CD4-positive, alpha-beta T cell (primary cell): ENCODE results near the gene USF2. TPM values are rescaled to one million over a fixed set of nuclear protein-coding genes. Genes with fewer than 3 reads are reported as not detected.
A peak's percentile ranks its signal among the peaks of the same experiment; 100 is the strongest.

Experiments used
- ATAC-seq: fragments of 200-7000 bp; cut with Tn5 transposase; one replicate; pipeline ENCODE4 v1.10.0; 2022; ENCODE audit warnings: mild to moderate bottlenecking; ENCODE audit not compliant: poor library complexity
- CTCF ChIA-PET: fragments of 350-600 bp; sonication (Branson Sonifier 250); formaldehyde crosslinking; loops from one replicate; lab custom pipeline; 2021; ENCODE audit warnings: antibody characterized with exemption, inconsistent platforms; lab: Charles Lee
- POLR2A ChIA-PET: fragments of 350-600 bp; sonication (Branson Sonifier 250); formaldehyde crosslinking; loops from one replicate; lab custom pipeline; 2021; ENCODE audit warnings: antibody characterized with exemption, inconsistent platforms; lab: Charles Lee
- DNase-seq, 14 experiments: peaks; one replicate each; pipeline ENCODE4 v3.0.0-alpha.2; 2013 to 2020; ENCODE audit warnings: mixed read lengths in 2 of 14
- H3K27ac ChIP-seq, 2 donors: one replicate each; pipeline versions ENCODE4 v1.5.1 to v1.7.0; 2013; ENCODE audit warnings: low read length in 2 of 2, low read depth in 1 of 2, mild to moderate bottlenecking in 1 of 2
- H3K27me3 ChIP-seq, 2 experiments: 1 replicate in 1 of 2; 2 replicates in 1 of 2; pipeline versions ENCODE4 v1.6.1 to v1.7.0; 2013; ENCODE audit warnings: low read length in 2 of 2, control low read depth in 1 of 2, mild to moderate bottlenecking in 1 of 2, moderate library complexity in 1 of 2; ENCODE audit not compliant: insufficient read depth in 2 of 2, control insufficient read depth in 1 of 2
- H3K36me3 ChIP-seq: one replicate; pipeline ENCODE4 v1.6.1; 2013; ENCODE audit warnings: low read length, control low read depth; ENCODE audit not compliant: insufficient read depth
- H3K4me1 ChIP-seq: one replicate; pipeline ENCODE4 v1.6.1; 2013; ENCODE audit warnings: low read length, control low read depth; ENCODE audit not compliant: insufficient read depth
- H3K4me3 ChIP-seq: one replicate; pipeline ENCODE4 v1.5.1; 2013; ENCODE audit warnings: mild to moderate bottlenecking, low read length, moderate library complexity
- H3K9me3 ChIP-seq, 2 experiments: 1 replicate in 1 of 2; 2 replicates in 1 of 2; pipeline versions ENCODE4 v1.6.1 to v1.7.0; 2013; ENCODE audit warnings: low read length in 2 of 2, mild to moderate bottlenecking in 2 of 2, control low read depth in 1 of 2, moderate library complexity in 1 of 2; ENCODE audit not compliant: control insufficient read depth in 1 of 2, insufficient read depth in 1 of 2
- H3K27ac Mint-ChIP-seq: one replicate; pipeline ENCODE4 v1.8.0; 2020; ENCODE audit warnings: mixed read lengths
- H3K27me3 Mint-ChIP-seq: one replicate; pipeline ENCODE4 v1.8.0; 2021; ENCODE audit warnings: mixed read lengths
- H3K36me3 Mint-ChIP-seq: one replicate; pipeline ENCODE4 v1.8.0; 2021; ENCODE audit warnings: low read depth, mixed read lengths
- H3K4me1 Mint-ChIP-seq: one replicate; pipeline ENCODE4 v1.8.0; 2021; ENCODE audit warnings: low read depth, mixed read lengths
- H3K4me3 Mint-ChIP-seq: one replicate; pipeline ENCODE4 v1.8.0; 2020; ENCODE audit warnings: mild to moderate bottlenecking, mixed read lengths
- H3K9me3 Mint-ChIP-seq: one replicate; pipeline ENCODE4 v1.8.0; 2020; ENCODE audit warnings: mixed read lengths
- CTCF ChIP-seq: fragments of 200-600 bp; IDR thresholded peaks from one replicate; pipeline ENCODE4 v1.8.0; 2022; ENCODE audit warnings: antibody characterized with exemption, mild to moderate bottlenecking
- intact Hi-C, 2 experiments: fragments of 100-400 bp; cut with DNase I in 1 of 2; cut with micrococcal nuclease in 1 of 2; formaldehyde crosslinking; loops; one replicate each; pipeline versions ENCODE4 v1.15.1 to v1.9.0; 2023 to 2025; cut with DNase I, micrococcal nuclease
- total RNA-seq, 174 experiments: library from RNA in 2 of 174; stranded (reverse) in 2 of 174; gene quantifications; one replicate each; pipeline ENCODE4 v1.2.3 and lab custom pipeline; 2021 to 2026

The USF2 gene
- total RNA-seq, 2 experiments from 2014 or later, result 335 to 344 TPM

- CTCF ChIA-PET, result no interaction called here
- no peak for TF ChIP-seq CTCF
- peaks cover 37% of the 10 kb centered on the region for H3K27me3 Mint-ChIP-seq
- Histone ChIP-seq H3K27me3 (peaks cover 0 to 6% of the 10 kb centered on the region in 2 experiments), H3K4me3 (peak within 1 kb of the TSS; percentile 86), H3K27ac (peak within 1 kb of the TSS; percentile 59 to 73), H3K36me3 (peaks cover 7% of the 10 kb centered on the region), H3K4me1 (peaks cover 31% of the 10 kb centered on the region), H3K9me3 (no peaks in the 10 kb centered on the region)
- peak within 1 kb of the TSS; percentile 85 for H3K27ac Mint-ChIP-seq
- peaks cover 23% of the 10 kb centered on the region for H3K36me3 Mint-ChIP-seq
- peak; percentile 79 for ATAC-seq
- H3K4me3 Mint-ChIP-seq, result peak within 1 kb of the TSS; percentile 92
- intact Hi-C loops, result loop anchor here (5.0 to 10.0 kb wide), 3 partner anchors 41 to 219 kb away; no protein-coding TSS in a partner anchor
- POLR2A ChIA-PET, result interaction anchor here (0.6 to 1.0 kb wide), 2 partner anchors 20 to 42 kb away, joined by 3 read pairs; partner anchors contain the start of gene USF2
- DNase-seq, result peak; percentile 56 to 86 (median 76)
- peaks cover 32% of the 10 kb centered on the region for H3K4me1 Mint-ChIP-seq
- no peaks in the 10 kb centered on the region for H3K9me3 Mint-ChIP-seq
These were observed 20.2 kb upstream of the USF2 start, which contains the start of gene LSR for GRCh38 chr19:35248310-35249145. Gene LSR, plus strand, starts transcription at chr19:35249002. Its CDS starts 21 bp downstream, at chr19:35249023.

GRCh38 chr19:35249146-35249847 lies 19.5 kb upstream of the USF2 start:
- ChIA-PET POLR2A (interaction anchor here (0.7 to 1.0 kb wide), 2 partner anchors 19 to 27 kb away, joined by 3 to 5 read pairs; no protein-coding TSS in a partner anchor), CTCF (no interaction called here)
- Mint-ChIP-seq H3K27ac (peak overlapping the region; percentile 85), H3K9me3 (no peaks in the 10 kb centered on the region), H3K36me3 (peaks cover 25% of the 10 kb centered on the region), H3K4me3 (peak overlapping the region; percentile 92), H3K4me1 (peaks cover 32% of the 10 kb centered on the region), H3K27me3 (peaks cover 34% of the 10 kb centered on the region)
- no peak for TF ChIP-seq CTCF
- DNase-seq (no peak), ATAC-seq (no peak)
- H3K27me3 ChIP-seq, result peaks cover 0 to 6% of the 10 kb centered on the region in 2 experiments
- peak overlapping the region; percentile 86 for H3K4me3 ChIP-seq
- intact Hi-C loops, result loop anchor here (5.0 to 10.0 kb wide), 3 partner anchors 42 to 218 kb away; no protein-coding TSS in a partner anchor
- H3K9me3 ChIP-seq, result no peaks in the 10 kb centered on the region
- peak overlapping the region; percentile 22 to 59 for H3K27ac ChIP-seq
- H3K4me1 ChIP-seq, result peaks cover 31% of the 10 kb centered on the region
- peaks cover 11% of the 10 kb centered on the region for H3K36me3 ChIP-seq
